ENCODE measurements around the gene MTNR1A. TPM values are rescaled to one million over a fixed set of nuclear protein-coding genes. Genes with fewer than 3 reads are reported as not detected.

Gene MTNR1A
- total RNA-seq, 2 donors from 2014 or later: 1.3 to 1.6 TPM

DNA sequence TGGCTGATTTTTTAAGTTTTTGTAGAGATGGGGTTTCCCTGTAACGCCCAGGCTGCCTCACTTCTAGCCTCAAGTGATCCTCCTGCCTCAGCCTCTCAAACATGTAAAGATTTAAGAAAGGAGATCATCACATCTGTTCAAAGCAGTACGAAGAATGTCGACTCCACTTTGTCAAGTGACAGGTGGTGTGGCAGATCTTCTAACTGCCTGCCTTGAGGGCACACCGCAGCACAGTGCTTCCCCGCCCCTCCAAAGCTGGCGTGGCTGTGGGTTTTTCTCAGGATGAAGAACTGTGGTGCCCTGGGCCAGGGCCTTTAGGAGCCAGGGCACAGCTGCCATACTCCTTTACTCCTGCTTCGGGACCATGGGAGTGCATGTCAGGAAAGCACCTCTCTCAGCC is 43.3 kb upstream of the MTNR1A start:
- TF ChIP-seq POLR2A (IDR thresholded peaks at IDR 0.05): no peak
- ATAC-seq: no peak
- H3K27me3 ChIP-seq: no peaks in the 10 kb centered on the region
- intact Hi-C loops (cut with DNase I): no loop called here
- no peaks in the 10 kb centered on the region for H3K4me1 ChIP-seq
- WGBS, 2 donors: 87 to 100% methylated on average over 5 to 7 of the region's 7 CpGs
- no peak overlapping the region for H3K27ac ChIP-seq
- H3K4me3 ChIP-seq: no peak overlapping the region
- peaks cover 0 to 40% of the 10 kb centered on the region in 2 donors for H3K36me3 ChIP-seq (replicated peaks in 1 of 2; ENCODE audit: insufficient read depth in 1 of 2, low read depth in 2 of 2)
- DNase-seq: no peak
- H3K9me3 ChIP-seq: no peaks in the 10 kb centered on the region

- intact Hi-C loops (cut with DNase I): no loop called here
- TF ChIP-seq POLR2A (IDR thresholded peaks at IDR 0.05) (no peak), CTCF (IDR thresholded peaks at IDR 0.05) (no peak)
- Histone ChIP-seq H3K36me3 (replicated peaks in 1 of 2; ENCODE audit: insufficient read depth in 1 of 2, low read depth in 2 of 2) (peaks cover 0 to 32% of the 10 kb centered on the region in 2 donors), H3K4me3 (no peak overlapping the region), H3K9me3 (no peaks in the 10 kb centered on the region), H3K27ac (no peak overlapping the region), H3K27me3 (no peaks in the 10 kb centered on the region), H3K4me1 (no peaks in the 10 kb centered on the region)
- DNase-seq: no peak
- WGBS, 2 donors: 90 to 91% methylated on average over 23 of the region's 23 CpGs
- ATAC-seq: no peak
Measured at GRCh38 chr4:186596850-186597390, 41.6 kb upstream of the MTNR1A start.

DNA sequence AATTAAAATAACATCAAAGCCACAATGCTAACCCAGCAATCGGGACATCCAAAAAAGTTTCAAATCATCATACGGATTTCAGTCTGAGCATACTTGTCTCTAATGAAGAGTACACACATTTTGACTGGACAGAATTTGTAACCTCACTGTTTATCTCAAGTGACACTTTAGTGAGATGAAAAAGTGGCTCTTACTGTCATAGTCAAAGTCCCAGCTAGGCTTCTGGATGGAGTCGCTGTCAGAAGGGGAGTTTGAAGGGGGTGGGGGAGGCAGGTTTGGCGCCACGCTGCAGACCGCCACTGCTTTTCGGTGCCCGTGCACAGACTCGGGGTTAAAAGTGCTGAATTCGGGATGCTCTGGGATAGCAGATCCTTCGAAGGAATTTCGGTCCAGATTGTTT is 41.0 kb upstream of the MTNR1A start:
- ATAC-seq (no peak), DNase-seq (no peak)
- peaks cover 0 to 32% of the 10 kb centered on the region in 2 donors for H3K36me3 ChIP-seq (replicated peaks in 1 of 2; ENCODE audit: insufficient read depth in 1 of 2, low read depth in 2 of 2)
- TF ChIP-seq POLR2A (IDR thresholded peaks at IDR 0.05) (no peak), CTCF (IDR thresholded peaks at IDR 0.05) (no peak)
- H3K4me3 ChIP-seq: no peak overlapping the region
- 92 to 96% methylated on average over 12 of the region's 12 CpGs for WGBS, 2 donors
- no peaks in the 10 kb centered on the region for H3K27me3 ChIP-seq
- intact Hi-C loops (cut with DNase I): no loop called here
- H3K4me1 ChIP-seq: no peaks in the 10 kb centered on the region
- H3K9me3 ChIP-seq: no peaks in the 10 kb centered on the region
- H3K27ac ChIP-seq: no peak overlapping the region

DNA sequence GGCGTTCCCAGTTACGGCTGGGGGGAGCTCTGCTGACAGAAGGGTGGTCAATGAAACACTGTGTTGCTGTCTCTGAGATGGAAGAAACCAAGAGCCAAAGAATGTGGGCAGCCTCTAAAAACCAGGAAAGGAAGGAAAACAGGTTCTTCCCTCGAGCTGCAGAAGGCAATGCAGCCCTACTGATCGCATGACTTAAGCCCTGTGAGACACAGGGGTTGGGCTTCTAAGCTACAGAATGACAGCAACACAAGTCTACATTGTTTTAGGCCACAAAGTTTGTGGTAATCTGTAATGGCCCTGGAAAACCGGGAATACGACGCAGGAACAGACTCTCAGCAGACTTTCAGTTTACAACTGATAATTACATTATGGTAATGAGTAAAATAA is 38.2 kb upstream of the MTNR1A start:
- 75 to 88% methylated on average over 7 of the region's 7 CpGs for WGBS, 2 donors
- H3K36me3 ChIP-seq (replicated peaks in 1 of 2; ENCODE audit: insufficient read depth in 1 of 2, low read depth in 2 of 2): peaks cover 0 to 15% of the 10 kb centered on the region in 2 donors

GRCh38 chr4:186592966-186593586 is 37.7 kb upstream of the MTNR1A start:
- no peak overlapping the region for H3K27ac ChIP-seq
- TF ChIP-seq POLR2A (IDR thresholded peaks at IDR 0.05): no peak
- no peak for TF ChIP-seq CTCF (IDR thresholded peaks at IDR 0.05)
- no peaks in the 10 kb centered on the region for H3K4me1 ChIP-seq
- intact Hi-C loops (cut with DNase I): no loop called here
- H3K4me3 ChIP-seq: no peak overlapping the region
- DNase-seq: no peak
- peak; percentile 30 for ATAC-seq
- no peaks in the 10 kb centered on the region for H3K9me3 ChIP-seq
- WGBS, 2 donors: 59 to 66% methylated on average over 13 of the region's 13 CpGs
- H3K36me3 ChIP-seq (replicated peaks in 1 of 2; ENCODE audit: insufficient read depth in 1 of 2, low read depth in 2 of 2): peaks cover 0 to 15% of the 10 kb centered on the region in 2 donors
- no peaks in the 10 kb centered on the region for H3K27me3 ChIP-seq

More for the DNA sequence above, 38.2 kb upstream of the MTNR1A start:
- Histone ChIP-seq H3K9me3 (no peaks in the 10 kb centered on the region), H3K4me3 (no peak overlapping the region), H3K27ac (no peak overlapping the region), H3K4me1 (no peaks in the 10 kb centered on the region), H3K27me3 (no peaks in the 10 kb centered on the region)
- ATAC-seq (no peak), DNase-seq (no peak)
- intact Hi-C loops (cut with DNase I): no loop called here
- TF ChIP-seq POLR2A (IDR thresholded peaks at IDR 0.05) (no peak), CTCF (IDR thresholded peaks at IDR 0.05) (no peak)
